ENCODE measurements around the gene H6PD. TPM values are rescaled to one million over a fixed set of nuclear protein-coding genes. Genes with fewer than 3 reads are reported as not detected.

H6PD gene
- total and polyA plus RNA-seq, 4 donors = 28.9 to 134 (median 56.8) TPM

DNA sequence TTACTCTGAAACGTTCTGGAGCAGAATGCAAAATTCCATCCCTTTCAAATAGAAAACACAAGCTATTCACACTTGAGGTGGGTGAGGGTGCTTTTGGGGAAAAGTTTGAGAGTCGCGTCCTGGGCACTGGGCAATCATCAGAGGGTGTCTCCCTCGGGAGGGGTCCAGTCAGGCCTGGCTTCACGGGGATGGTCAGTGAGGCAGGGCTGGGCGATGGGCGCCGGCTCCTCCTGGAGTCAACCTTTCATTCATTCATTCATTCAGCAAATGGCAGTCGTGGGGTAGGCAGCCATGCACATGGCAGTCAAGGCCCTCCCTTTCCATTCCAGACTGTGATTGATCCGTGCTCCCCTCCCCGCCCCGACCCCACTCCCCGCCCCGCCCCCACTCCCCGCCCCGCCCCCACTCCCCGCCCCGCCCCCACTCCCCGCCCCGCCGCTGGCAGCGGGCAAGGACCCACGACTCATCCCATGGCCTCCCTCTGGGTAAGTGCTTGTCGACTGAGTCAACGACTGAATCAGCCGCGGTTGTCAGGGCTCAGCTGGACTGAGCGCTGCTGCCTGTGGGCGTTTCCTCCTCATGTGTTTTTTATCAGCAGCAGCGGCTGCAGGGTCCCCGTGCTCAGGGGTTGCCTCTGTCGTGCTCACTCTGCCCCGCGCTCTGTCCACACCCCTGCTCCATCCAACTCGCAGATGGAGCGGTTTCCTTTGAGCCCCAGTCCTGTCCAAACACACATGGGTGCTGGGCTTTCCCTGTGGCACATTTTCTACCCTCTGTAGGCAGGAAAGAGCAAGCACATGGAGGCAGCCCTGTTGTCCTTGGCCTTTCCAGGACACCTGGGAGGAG is 45.7 kb downstream of the H6PD start (continued):
- TF ChIP-seq, protein P1, sequence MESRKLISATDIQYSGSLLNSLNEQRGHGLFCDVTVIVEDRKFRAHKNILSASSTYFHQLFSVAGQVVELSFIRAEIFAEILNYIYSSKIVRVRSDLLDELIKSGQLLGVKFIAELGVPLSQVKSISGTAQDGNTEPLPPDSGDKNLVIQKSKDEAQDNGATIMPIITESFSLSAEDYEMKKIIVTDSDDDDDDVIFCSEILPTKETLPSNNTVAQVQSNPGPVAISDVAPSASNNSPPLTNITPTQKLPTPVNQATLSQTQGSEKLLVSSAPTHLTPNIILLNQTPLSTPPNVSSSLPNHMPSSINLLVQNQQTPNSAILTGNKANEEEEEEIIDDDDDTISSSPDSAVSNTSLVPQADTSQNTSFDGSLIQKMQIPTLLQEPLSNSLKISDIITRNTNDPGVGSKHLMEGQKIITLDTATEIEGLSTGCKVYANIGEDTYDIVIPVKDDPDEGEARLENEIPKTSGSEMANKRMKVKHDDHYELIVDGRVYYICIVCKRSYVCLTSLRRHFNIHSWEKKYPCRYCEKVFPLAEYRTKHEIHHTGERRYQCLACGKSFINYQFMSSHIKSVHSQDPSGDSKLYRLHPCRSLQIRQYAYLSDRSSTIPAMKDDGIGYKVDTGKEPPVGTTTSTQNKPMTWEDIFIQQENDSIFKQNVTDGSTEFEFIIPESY (IDR thresholded peaks at IDR 0.05) = no peak
- no peak for TF ChIP-seq JUND (IDR thresholded peaks at IDR 0.05)

DNA sequence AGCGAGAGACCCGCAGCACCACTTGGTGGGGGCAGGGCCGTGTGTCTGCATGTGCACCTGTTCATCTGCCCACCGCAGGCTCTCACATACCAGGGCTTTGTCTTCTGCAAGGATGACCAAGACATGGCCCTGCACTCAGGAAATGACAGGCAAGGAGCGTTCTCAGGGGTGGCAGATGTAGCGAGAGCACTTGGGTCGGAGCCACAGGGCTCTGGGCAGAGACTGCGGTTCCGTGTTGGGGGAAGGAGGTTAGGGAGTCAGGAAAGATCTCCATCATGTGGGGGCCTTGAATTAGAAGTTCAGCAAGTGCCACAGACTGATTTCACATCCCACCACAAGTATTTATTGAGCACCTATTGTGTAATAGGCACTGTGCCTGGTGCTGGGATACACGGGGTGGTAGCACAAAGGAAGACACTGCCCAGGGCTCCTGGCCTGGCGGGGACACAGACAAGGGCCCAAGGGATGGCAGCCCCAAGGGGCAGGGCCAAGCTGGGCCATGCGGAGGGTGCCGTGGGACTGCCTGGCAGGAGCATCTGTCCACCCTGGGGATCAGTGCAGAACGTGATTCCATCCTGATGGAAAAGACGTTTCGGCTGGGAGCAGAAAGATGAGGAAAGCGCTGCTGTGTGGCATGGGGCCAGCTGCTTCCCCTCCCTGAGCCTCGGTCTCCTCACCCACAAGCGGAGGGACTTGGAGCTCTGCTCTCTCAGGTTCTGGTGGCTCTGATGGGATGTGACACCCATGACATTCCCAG is 46.7 kb downstream of the H6PD start:
- H3K27ac ChIP-seq (ENCODE audit: low read depth in 1 of 2, low read length in 2 of 2) = no peak overlapping the region
- H3K27me3 ChIP-seq (ENCODE audit: control insufficient read depth in 4 of 4, insufficient read depth in 4 of 4, low read length in 3 of 4) = no peaks in the 10 kb centered on the region
- no peak for TF ChIP-seq NR2F2 (IDR thresholded peaks at IDR 0.05)
- TF ChIP-seq FOXA1 (IDR thresholded peaks at IDR 0.05) = no peak
- TF ChIP-seq SP1 (IDR thresholded peaks at IDR 0.05) = no peak
- TF ChIP-seq RAD21 (IDR thresholded peaks at IDR 0.05) = no peak
- no peak for TF ChIP-seq GABPA (IDR thresholded peaks at IDR 0.05 in 1 of 2, conservative IDR thresholded peaks at IDR 0.05 in 1 of 2)
- no peak for TF ChIP-seq RXRA (IDR thresholded peaks at IDR 0.05)
- TF ChIP-seq, protein P2, sequence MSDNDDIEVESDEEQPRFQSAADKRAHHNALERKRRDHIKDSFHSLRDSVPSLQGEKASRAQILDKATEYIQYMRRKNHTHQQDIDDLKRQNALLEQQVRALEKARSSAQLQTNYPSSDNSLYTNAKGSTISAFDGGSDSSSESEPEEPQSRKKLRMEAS (IDR thresholded peaks at IDR 0.05) = no peak
- TF ChIP-seq FOXA2 (IDR thresholded peaks at IDR 0.05) = no peak
- TF ChIP-seq, protein P1 (IDR thresholded peaks at IDR 0.05) = no peak
- no peak for TF ChIP-seq HNF4G (IDR thresholded peaks at IDR 0.05)
- no peak for TF ChIP-seq HNF4A (conservative IDR thresholded peaks at IDR 0.05)
- TF ChIP-seq TAF1 (conservative IDR thresholded peaks at IDR 0.05) = no peak
- TF ChIP-seq JUND (IDR thresholded peaks at IDR 0.05) = no peak
- TF ChIP-seq YY1 (IDR thresholded peaks at IDR 0.05) = no peak
- TF ChIP-seq, protein P3, sequence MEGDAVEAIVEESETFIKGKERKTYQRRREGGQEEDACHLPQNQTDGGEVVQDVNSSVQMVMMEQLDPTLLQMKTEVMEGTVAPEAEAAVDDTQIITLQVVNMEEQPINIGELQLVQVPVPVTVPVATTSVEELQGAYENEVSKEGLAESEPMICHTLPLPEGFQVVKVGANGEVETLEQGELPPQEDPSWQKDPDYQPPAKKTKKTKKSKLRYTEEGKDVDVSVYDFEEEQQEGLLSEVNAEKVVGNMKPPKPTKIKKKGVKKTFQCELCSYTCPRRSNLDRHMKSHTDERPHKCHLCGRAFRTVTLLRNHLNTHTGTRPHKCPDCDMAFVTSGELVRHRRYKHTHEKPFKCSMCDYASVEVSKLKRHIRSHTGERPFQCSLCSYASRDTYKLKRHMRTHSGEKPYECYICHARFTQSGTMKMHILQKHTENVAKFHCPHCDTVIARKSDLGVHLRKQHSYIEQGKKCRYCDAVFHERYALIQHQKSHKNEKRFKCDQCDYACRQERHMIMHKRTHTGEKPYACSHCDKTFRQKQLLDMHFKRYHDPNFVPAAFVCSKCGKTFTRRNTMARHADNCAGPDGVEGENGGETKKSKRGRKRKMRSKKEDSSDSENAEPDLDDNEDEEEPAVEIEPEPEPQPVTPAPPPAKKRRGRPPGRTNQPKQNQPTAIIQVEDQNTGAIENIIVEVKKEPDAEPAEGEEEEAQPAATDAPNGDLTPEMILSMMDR (IDR thresholded peaks at IDR 0.05; ENCODE audit: low read depth, low read length, missing input control) = no peak

More for the DNA sequence above, 46.7 kb downstream of the H6PD start:
- Histone ChIP-seq H3K4me1 (ENCODE audit: control insufficient read depth in 4 of 4, insufficient read depth in 4 of 4, low read length in 3 of 4) (no peaks in the 10 kb centered on the region), H3K9me3 (ENCODE audit: control insufficient read depth in 4 of 4, low read length in 3 of 4) (no peaks in the 10 kb centered on the region), H3K4me3 (ENCODE audit: low read depth in 1 of 3, low read length in 3 of 3) (no peak overlapping the region), H3K9ac (ENCODE audit: low read depth in 1 of 2, low read length in 2 of 2) (no peak overlapping the region), H3K36me3 (ENCODE audit: control insufficient read depth in 4 of 4, insufficient read depth in 3 of 4, low read depth in 1 of 4, low read length in 3 of 4) (no peaks in the 10 kb centered on the region)
- DNase-seq (ENCODE audit: low spot score) = no peak
- WGBS = 84% methylated on average over 19 of the region's 19 CpGs

Data from liver (tissue), 9 donors.